ENCODE results near the gene SV2C.

Gene SV2C

GRCh38 chr5:76391014-76391413 lies 307.8 kb downstream of the SV2C start:
- peaks cover 2% of the 10 kb centered on the region for H3K79me2 ChIP-seq (ENCODE audit: control insufficient read depth, insufficient read depth, low read length, poor library complexity)
- DNase-seq, result no peak
- no peak overlapping the region for H3K14ac ChIP-seq (ENCODE audit: low read length)
- no peaks in the 10 kb centered on the region for H3K27me3 ChIP-seq (ENCODE audit: insufficient read depth, low read length)
- H3K4ac ChIP-seq (ENCODE audit: low read depth, low read length), result no peak overlapping the region
- H3K79me1 ChIP-seq (ENCODE audit: low read length), result peaks cover 2% of the 10 kb centered on the region
- no peaks in the 10 kb centered on the region for H3K9me3 ChIP-seq (ENCODE audit: insufficient read depth, low read depth, low read length)
- H4K8ac ChIP-seq (ENCODE audit: low read depth, low read length), result no peak overlapping the region
- H3K4me3 ChIP-seq (ENCODE audit: low read depth, low read length), result no peak overlapping the region
- H4K12ac ChIP-seq (ENCODE audit: low read depth, low read length), result no peak overlapping the region
- no peak overlapping the region for H3K9ac ChIP-seq (ENCODE audit: low read length)
- no peak overlapping the region for H4K91ac ChIP-seq (ENCODE audit: low read depth, low read length)
- H2BK12ac ChIP-seq (ENCODE audit: low read length), result no peak overlapping the region
- no peak overlapping the region for H2BK120ac ChIP-seq (ENCODE audit: insufficient read depth, low read length, poor library complexity)
- H3K23ac ChIP-seq (ENCODE audit: low read length), result no peak overlapping the region
- H2AFZ ChIP-seq (ENCODE audit: insufficient read depth, low read length, poor library complexity), result no peak overlapping the region
- no peak overlapping the region for H2AK5ac ChIP-seq (ENCODE audit: low read length)
- H3K36me3 ChIP-seq (ENCODE audit: control insufficient read depth in 1 of 2, insufficient read depth in 2 of 2, low read length in 2 of 2), result no peaks in the 10 kb centered on the region
- no CpG with 5 or more reads among the region's 9 CpGs for WGBS (ENCODE audit: extremely low coverage, insufficient coverage, insufficient read length)
- H3K4me2 ChIP-seq (ENCODE audit: low read length), result no peak overlapping the region
- H3K18ac ChIP-seq (ENCODE audit: low read length), result no peak overlapping the region
- no peak overlapping the region for H3K27ac ChIP-seq (ENCODE audit: low read depth, low read length)
- H3K4me1 ChIP-seq (ENCODE audit: control insufficient read depth in 1 of 2, insufficient read depth in 2 of 2, low read length in 2 of 2), result peaks cover 2 to 8% of the 10 kb centered on the region in 2 experiments
- H2BK5ac ChIP-seq (ENCODE audit: low read depth, low read length, poor library complexity), result no peak overlapping the region

GRCh38 chr5:76393035-76393680 lies 310.0 kb downstream of the SV2C start:
- Histone ChIP-seq H3K27me3 (ENCODE audit: insufficient read depth, low read length) (no peaks in the 10 kb centered on the region), H3K4ac (ENCODE audit: low read depth, low read length) (no peak overlapping the region), H2BK5ac (ENCODE audit: low read depth, low read length, poor library complexity) (no peak overlapping the region), H3K9ac (ENCODE audit: low read length) (no peak overlapping the region), H2AK5ac (ENCODE audit: low read length) (no peak overlapping the region), H2AFZ (ENCODE audit: insufficient read depth, low read length, poor library complexity) (no peak overlapping the region), H3K18ac (ENCODE audit: low read length) (no peak overlapping the region), H2BK120ac (ENCODE audit: insufficient read depth, low read length, poor library complexity) (no peak overlapping the region), H3K79me1 (ENCODE audit: low read length) (no peaks in the 10 kb centered on the region), H3K23ac (ENCODE audit: low read length) (no peak overlapping the region), H2BK12ac (ENCODE audit: low read length) (no peak overlapping the region), H3K9me3 (ENCODE audit: insufficient read depth, low read depth, low read length) (no peaks in the 10 kb centered on the region), H3K4me3 (ENCODE audit: low read depth, low read length) (no peak overlapping the region), H3K36me3 (ENCODE audit: control insufficient read depth in 1 of 2, insufficient read depth in 2 of 2, low read length in 2 of 2) (no peaks in the 10 kb centered on the region), H3K4me2 (ENCODE audit: low read length) (no peak overlapping the region), H4K12ac (ENCODE audit: low read depth, low read length) (no peak overlapping the region), H4K8ac (ENCODE audit: low read depth, low read length) (no peak overlapping the region), H3K14ac (ENCODE audit: low read length) (no peak overlapping the region), H4K91ac (ENCODE audit: low read depth, low read length) (no peak overlapping the region), H3K79me2 (ENCODE audit: control insufficient read depth, insufficient read depth, low read length, poor library complexity) (no peaks in the 10 kb centered on the region), H3K27ac (ENCODE audit: low read depth, low read length) (no peak overlapping the region), H3K4me1 (ENCODE audit: control insufficient read depth in 1 of 2, insufficient read depth in 2 of 2, low read length in 2 of 2) (no peaks in the 10 kb centered on the region)
- DNase-seq, result no peak
- WGBS (ENCODE audit: extremely low coverage, insufficient coverage, insufficient read length), result no CpG with 5 or more reads among the region's 5 CpGs

- H3K27me3 ChIP-seq (ENCODE audit: insufficient read depth, low read length), result no peaks in the 10 kb centered on the region
- H3K14ac ChIP-seq (ENCODE audit: low read length), result no peak overlapping the region
- H3K4ac ChIP-seq (ENCODE audit: low read depth, low read length), result no peak overlapping the region
- no peak overlapping the region for H2BK120ac ChIP-seq (ENCODE audit: insufficient read depth, low read length, poor library complexity)
- H3K23ac ChIP-seq (ENCODE audit: low read length), result no peak overlapping the region
- no peak overlapping the region for H4K12ac ChIP-seq (ENCODE audit: low read depth, low read length)
- no peak overlapping the region for H2BK12ac ChIP-seq (ENCODE audit: low read length)
- H3K4me3 ChIP-seq (ENCODE audit: low read depth, low read length), result no peak overlapping the region
- no peak overlapping the region for H3K18ac ChIP-seq (ENCODE audit: low read length)
- H3K36me3 ChIP-seq (ENCODE audit: control insufficient read depth in 1 of 2, insufficient read depth in 2 of 2, low read length in 2 of 2), result no peaks in the 10 kb centered on the region
- no peak overlapping the region for H3K4me2 ChIP-seq (ENCODE audit: low read length)
- no peaks in the 10 kb centered on the region for H3K79me1 ChIP-seq (ENCODE audit: low read length)
- H4K91ac ChIP-seq (ENCODE audit: low read depth, low read length), result no peak overlapping the region
- DNase-seq, result no peak
- WGBS (ENCODE audit: extremely low coverage, insufficient coverage, insufficient read length), result no CpG with 5 or more reads among the region's 2 CpGs
- H2AFZ ChIP-seq (ENCODE audit: insufficient read depth, low read length, poor library complexity), result no peak overlapping the region
- no peaks in the 10 kb centered on the region for H3K9me3 ChIP-seq (ENCODE audit: insufficient read depth, low read depth, low read length)
- no peak overlapping the region for H3K9ac ChIP-seq (ENCODE audit: low read length)
- H3K27ac ChIP-seq (ENCODE audit: low read depth, low read length), result no peak overlapping the region
- H2AK5ac ChIP-seq (ENCODE audit: low read length), result no peak overlapping the region
- H3K4me1 ChIP-seq (ENCODE audit: control insufficient read depth in 1 of 2, insufficient read depth in 2 of 2, low read length in 2 of 2), result no peaks in the 10 kb centered on the region
- H4K8ac ChIP-seq (ENCODE audit: low read depth, low read length), result no peak overlapping the region
- no peak overlapping the region for H2BK5ac ChIP-seq (ENCODE audit: low read depth, low read length, poor library complexity)
- no peaks in the 10 kb centered on the region for H3K79me2 ChIP-seq (ENCODE audit: control insufficient read depth, insufficient read depth, low read length, poor library complexity)
Measured at GRCh38 chr5:76397200-76397599, 314.0 kb downstream of the SV2C start.

GRCh38 chr5:76399268-76399667 lies 316.1 kb downstream of the SV2C start:
- Histone ChIP-seq H2BK12ac (ENCODE audit: low read length) (no peak overlapping the region), H3K27ac (ENCODE audit: low read depth, low read length) (no peak overlapping the region), H3K9me3 (ENCODE audit: insufficient read depth, low read depth, low read length) (peaks cover 4% of the 10 kb centered on the region), H4K12ac (ENCODE audit: low read depth, low read length) (no peak overlapping the region), H2BK120ac (ENCODE audit: insufficient read depth, low read length, poor library complexity) (no peak overlapping the region), H2BK5ac (ENCODE audit: low read depth, low read length, poor library complexity) (no peak overlapping the region), H2AK5ac (ENCODE audit: low read length) (no peak overlapping the region), H2AFZ (ENCODE audit: insufficient read depth, low read length, poor library complexity) (no peak overlapping the region), H3K4me2 (ENCODE audit: low read length) (no peak overlapping the region), H3K18ac (ENCODE audit: low read length) (no peak overlapping the region), H3K79me2 (ENCODE audit: control insufficient read depth, insufficient read depth, low read length, poor library complexity) (no peaks in the 10 kb centered on the region), H3K4me3 (ENCODE audit: low read depth, low read length) (no peak overlapping the region), H3K14ac (ENCODE audit: low read length) (no peak overlapping the region), H4K91ac (ENCODE audit: low read depth, low read length) (no peak overlapping the region), H3K23ac (ENCODE audit: low read length) (no peak overlapping the region), H3K79me1 (ENCODE audit: low read length) (no peaks in the 10 kb centered on the region), H3K36me3 (ENCODE audit: control insufficient read depth in 1 of 2, insufficient read depth in 2 of 2, low read length in 2 of 2) (no peaks in the 10 kb centered on the region), H3K4ac (ENCODE audit: low read depth, low read length) (no peak overlapping the region), H4K8ac (ENCODE audit: low read depth, low read length) (no peak overlapping the region), H3K27me3 (ENCODE audit: insufficient read depth, low read length) (no peaks in the 10 kb centered on the region), H3K4me1 (ENCODE audit: control insufficient read depth in 1 of 2, insufficient read depth in 2 of 2, low read length in 2 of 2) (no peaks in the 10 kb centered on the region), H3K9ac (ENCODE audit: low read length) (no peak overlapping the region)
- WGBS (ENCODE audit: extremely low coverage, insufficient coverage, insufficient read length), result no CpG with 5 or more reads among the region's 2 CpGs
- no peak for DNase-seq
